22Rv1 (cell line): ENCODE measurements around the gene KRT37.

ENCODE experiments used
- ZFX ChIP-seq: fragments of 450-650 bp; IDR thresholded peaks from 2 replicates; pipeline ENCODE4 v1.6.1; 2017; ENCODE audit warnings: antibody characterized with exemption, borderline replicate concordance
- TF ChIP-seq, protein P1 (sequence below): fragments of 450-650 bp; IDR thresholded peaks from 2 replicates; pipeline ENCODE4 v1.5.1; 2017; ENCODE audit warnings: mild to moderate bottlenecking

DNA sequence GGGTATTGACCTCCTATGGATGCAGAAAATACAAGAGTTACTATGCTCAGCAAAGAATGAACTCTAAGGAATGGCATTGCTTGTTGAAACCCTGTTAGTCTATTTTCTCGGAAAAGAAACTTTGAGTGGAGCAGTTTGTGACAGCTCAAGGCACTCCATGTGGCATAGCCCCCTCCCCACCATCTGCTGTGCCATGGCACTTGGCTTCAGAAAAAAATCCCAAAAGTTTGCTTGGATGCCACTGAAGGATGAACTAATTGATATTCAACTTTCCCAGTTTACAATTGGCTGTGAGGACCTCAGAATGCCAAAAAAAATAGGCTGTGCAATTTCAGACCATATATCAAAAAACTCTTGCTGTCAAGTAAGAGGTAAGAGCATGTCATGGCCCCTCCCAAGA is 28.8 kb downstream of the KRT37 start:
- TF ChIP-seq, protein P1, sequence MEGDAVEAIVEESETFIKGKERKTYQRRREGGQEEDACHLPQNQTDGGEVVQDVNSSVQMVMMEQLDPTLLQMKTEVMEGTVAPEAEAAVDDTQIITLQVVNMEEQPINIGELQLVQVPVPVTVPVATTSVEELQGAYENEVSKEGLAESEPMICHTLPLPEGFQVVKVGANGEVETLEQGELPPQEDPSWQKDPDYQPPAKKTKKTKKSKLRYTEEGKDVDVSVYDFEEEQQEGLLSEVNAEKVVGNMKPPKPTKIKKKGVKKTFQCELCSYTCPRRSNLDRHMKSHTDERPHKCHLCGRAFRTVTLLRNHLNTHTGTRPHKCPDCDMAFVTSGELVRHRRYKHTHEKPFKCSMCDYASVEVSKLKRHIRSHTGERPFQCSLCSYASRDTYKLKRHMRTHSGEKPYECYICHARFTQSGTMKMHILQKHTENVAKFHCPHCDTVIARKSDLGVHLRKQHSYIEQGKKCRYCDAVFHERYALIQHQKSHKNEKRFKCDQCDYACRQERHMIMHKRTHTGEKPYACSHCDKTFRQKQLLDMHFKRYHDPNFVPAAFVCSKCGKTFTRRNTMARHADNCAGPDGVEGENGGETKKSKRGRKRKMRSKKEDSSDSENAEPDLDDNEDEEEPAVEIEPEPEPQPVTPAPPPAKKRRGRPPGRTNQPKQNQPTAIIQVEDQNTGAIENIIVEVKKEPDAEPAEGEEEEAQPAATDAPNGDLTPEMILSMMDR = no peak
- TF ChIP-seq ZFX = no peak
